Kidney (tissue), 14 donors: Measurements from ENCODE around the gene S1PR5. TPM values are rescaled to one million over a fixed set of nuclear protein-coding genes. Genes with fewer than 3 reads are reported as not detected.

ENCODE experiments used
- DNase-seq, 5 donors: peaks; one replicate each; pipeline ENCODE4 v3.0.0-alpha.2; 2013 to 2020
- FAIRE-seq: peaks from 2 replicates; lab custom pipeline; 2012; peaks lifted over from hg19 to GRCh38; lab: Jason Lieb, UNC
- H3K27ac ChIP-seq, 2 donors: one replicate each; pipeline ENCODE4 v1.7.0; 2013; ENCODE audit warnings: low read depth in 2 of 2, low read length in 2 of 2, inconsistent platforms in 1 of 2
- H3K27me3 ChIP-seq: one replicate; pipeline ENCODE4 v1.7.1; 2013; ENCODE audit warnings: low read length, inconsistent platforms; ENCODE audit not compliant: control insufficient read depth, insufficient read depth
- H3K36me3 ChIP-seq, 3 donors: one replicate each; pipeline versions ENCODE4 v1.7.0 to v1.7.1; 2013; ENCODE audit warnings: low read length in 3 of 3, control low read depth in 1 of 3, inconsistent platforms in 1 of 3; ENCODE audit not compliant: insufficient read depth in 3 of 3, control insufficient read depth in 2 of 3
- H3K4me1 ChIP-seq, 3 donors: one replicate each; pipeline versions ENCODE4 v1.7.0 to v1.7.1; 2013; ENCODE audit warnings: low read length in 3 of 3, inconsistent platforms in 1 of 3, low read depth in 1 of 3; ENCODE audit not compliant: control insufficient read depth in 2 of 3, insufficient read depth in 2 of 3
- H3K4me3 ChIP-seq, 3 donors: one replicate each; pipeline versions ENCODE4 v1.7.0 to v1.8.1; 2013; ENCODE audit warnings: low read length in 3 of 3, control low read depth in 1 of 3, inconsistent platforms in 1 of 3
- H3K9ac ChIP-seq, 3 donors: one replicate each; pipeline versions ENCODE4 v1.7.0 to v1.7.1; 2013; ENCODE audit warnings: low read length in 3 of 3, control low read depth in 1 of 3, inconsistent platforms in 1 of 3
- H3K9me3 ChIP-seq, 3 donors: one replicate each; pipeline versions ENCODE4 v1.7.0 to v1.7.1; 2013; ENCODE audit warnings: low read length in 3 of 3, control low read depth in 1 of 3, inconsistent platforms in 1 of 3; ENCODE audit not compliant: control insufficient read depth in 2 of 3, insufficient read depth in 1 of 3
- CTCF ChIP-seq: IDR thresholded peaks from 3 replicates; pipeline ENCODE4 v1.5.1; 2012; ENCODE audit warnings: mild to moderate bottlenecking, moderate library complexity, borderline replicate concordance; ENCODE audit not compliant: insufficient read depth; ENCODE audit errors: extremely low read depth
- intact Hi-C: fragments of 100-400 bp; cut with DNase I; formaldehyde crosslinking; loops from one replicate; pipeline ENCODE4 v1.11.1; 2022
- microRNA-seq: library from miRNA; unstranded; fragments of <30 nt; microRNA quantifications from one replicate; pipeline ENCODE4 v1.2.0, GENCODE V29; 2020
- polyA plus RNA-seq: library from polyadenylated mRNA; stranded (reverse); fragments of 350-450 nt; fragmentation: Illumina TruSeq; extraction: RNeasy Lipid Tissue Mini Kit (QIAGEN cat#74804); gene quantifications from one replicate; pipeline ENCODE4 v1.2.3, GENCODE V29; 2014; ENCODE audit warnings: low read depth, low replicate concordance; ENCODE audit not compliant: insufficient read depth
- total RNA-seq: library from RNA; stranded (reverse); fragmentation: NEBNext Ultra II Directional; extraction: Animal tissue kit (Norgen Biotek cat#: 25700); gene quantifications from one replicate; pipeline ENCODE4 v1.2.1, GENCODE V29; 2021
- donor health status: control.
- donor health status: control.
- donor health status: control.
- donor health status: control.
- donor health status: control.
- donor health status: DM: yes; HTN: yes; CAD: no.
- donor health status: Normal renal cell carcinoma (clear cell type).

Gene S1PR5
- total and polyA plus RNA-seq, 2 donors from 2014 or later, result 0.69 to 0.84 TPM

- no peak for DNase-seq
- H3K36me3 ChIP-seq, result no peaks in the 10 kb centered on the region
- no peak for FAIRE-seq
Observed at GRCh38 chr19:10468133-10468532, 49.1 kb downstream of the S1PR5 start.

GRCh38 chr19:10467104-10467706 is 50.0 kb downstream of the S1PR5 start:
- Histone ChIP-seq H3K4me3 (no peak overlapping the region), H3K9ac (no peak overlapping the region), H3K36me3 (no peaks in the 10 kb centered on the region), H3K27me3 (no peaks in the 10 kb centered on the region), H3K4me1 (no peaks in the 10 kb centered on the region), H3K27ac (no peak overlapping the region), H3K9me3 (no peaks in the 10 kb centered on the region)
- TF ChIP-seq CTCF, result no peak
- DNase-seq (peak in 1 of 5 donors; percentile 66), FAIRE-seq (no peak)
- intact Hi-C loops, result no loop called here

More at GRCh38 chr19:10468133-10468532, 49.1 kb downstream of the S1PR5 start:
- Histone ChIP-seq H3K9me3 (no peaks in the 10 kb centered on the region), H3K4me1 (no peaks in the 10 kb centered on the region), H3K27me3 (no peaks in the 10 kb centered on the region), H3K4me3 (no peak overlapping the region), H3K9ac (no peak overlapping the region), H3K27ac (no peak overlapping the region)
- intact Hi-C loops, result no loop called here
- no peak for TF ChIP-seq CTCF

GRCh38 chr19:10464456-10464855 is 52.8 kb downstream of the S1PR5 start:
- peaks cover 0 to 3% (median 0%) of the 10 kb centered on the region in 3 donors for H3K4me1 ChIP-seq
- FAIRE-seq (no peak), DNase-seq (no peak)
- no peak for TF ChIP-seq CTCF
- H3K27ac ChIP-seq, result no peak overlapping the region
- no peak overlapping the region for H3K4me3 ChIP-seq
- no peaks in the 10 kb centered on the region for H3K9me3 ChIP-seq
- H3K27me3 ChIP-seq, result no peaks in the 10 kb centered on the region
- no peak overlapping the region for H3K9ac ChIP-seq
- intact Hi-C loops, result no loop called here
- no peaks in the 10 kb centered on the region for H3K36me3 ChIP-seq

Small RNAs within 50 kb of the gene (microRNA-seq; reads per million reads assigned to microRNA genes)
- not detected for gene MIR1238

Other genes starting within 250 kb of the S1PR5 start
- gene ICAM1, start 246.3 kb downstream of the S1PR5 start, total RNA-seq, result 50.3 TPM
- gene ICAM1, start 246.3 kb downstream of the S1PR5 start, polyA plus RNA-seq, result 16.3 TPM
- 0.85 TPM for gene ICAM4, start 230.5 kb downstream of the S1PR5 start, total RNA-seq
- gene ICAM4, start 230.5 kb downstream of the S1PR5 start, polyA plus RNA-seq, result 1.1 TPM
- 2.9 TPM for gene ICAM5, start 227.5 kb downstream of the S1PR5 start, total RNA-seq
- gene ICAM5, start 227.5 kb downstream of the S1PR5 start, polyA plus RNA-seq, result 0.34 TPM
- 4.6 TPM for gene ZGLP1, start 207.6 kb downstream of the S1PR5 start, total RNA-seq
- gene ZGLP1, start 207.6 kb downstream of the S1PR5 start, polyA plus RNA-seq, result 5.5 TPM
- 20.1 TPM for gene FDX2, start 201.4 kb downstream of the S1PR5 start, total RNA-seq
- 88.4 TPM for gene FDX2, start 201.4 kb downstream of the S1PR5 start, polyA plus RNA-seq
- 38.4 TPM for gene RAVER1, start 183.9 kb downstream of the S1PR5 start, total RNA-seq
- gene RAVER1, start 183.9 kb downstream of the S1PR5 start, polyA plus RNA-seq, result 9.1 TPM
- 17.4 TPM for gene ICAM3, start 177.8 kb downstream of the S1PR5 start, total RNA-seq
- 21.8 TPM for gene ICAM3, start 177.8 kb downstream of the S1PR5 start, polyA plus RNA-seq
- gene TYK2, start 136.9 kb downstream of the S1PR5 start, total RNA-seq, result 127 TPM
- gene TYK2, start 136.9 kb downstream of the S1PR5 start, polyA plus RNA-seq, result 131 TPM
- 139 TPM for gene CDC37, start 113.9 kb downstream of the S1PR5 start, total RNA-seq
- 149 TPM for gene CDC37, start 113.9 kb downstream of the S1PR5 start, polyA plus RNA-seq
- gene PDE4A, start 96.9 kb downstream of the S1PR5 start, total RNA-seq, result 17.5 TPM
- gene PDE4A, start 96.9 kb downstream of the S1PR5 start, polyA plus RNA-seq, result 4.5 TPM
- gene KEAP1, start 14.1 kb downstream of the S1PR5 start, total RNA-seq, result 60.8 TPM
- 79.4 TPM for gene KEAP1, start 14.1 kb downstream of the S1PR5 start, polyA plus RNA-seq
- gene ATG4D, start 26.5 kb upstream of the S1PR5 start, total RNA-seq, result 32.7 TPM
- gene ATG4D, start 26.5 kb upstream of the S1PR5 start, polyA plus RNA-seq, result 91.7 TPM
- 29.4 TPM for gene KRI1, start 48.6 kb upstream of the S1PR5 start, total RNA-seq
- 13.9 TPM for gene KRI1, start 48.6 kb upstream of the S1PR5 start, polyA plus RNA-seq
- 8.8 TPM for gene CDKN2D, start 51.5 kb upstream of the S1PR5 start, total RNA-seq
- 14.7 TPM for gene CDKN2D, start 51.5 kb upstream of the S1PR5 start, polyA plus RNA-seq
- 74.1 TPM for gene AP1M2, start 69.9 kb upstream of the S1PR5 start, total RNA-seq
- 232 TPM for gene AP1M2, start 69.9 kb upstream of the S1PR5 start, polyA plus RNA-seq
- gene SLC44A2, start 108.1 kb upstream of the S1PR5 start, total RNA-seq, result 345 TPM
- gene SLC44A2, start 108.1 kb upstream of the S1PR5 start, polyA plus RNA-seq, result 150 TPM
- gene ILF3, start 136.9 kb upstream of the S1PR5 start, total RNA-seq, result 206 TPM
- 58.3 TPM for gene ILF3, start 136.9 kb upstream of the S1PR5 start, polyA plus RNA-seq
- 55.2 TPM for gene QTRT1, start 184.0 kb upstream of the S1PR5 start, total RNA-seq
- gene QTRT1, start 184.0 kb upstream of the S1PR5 start, polyA plus RNA-seq, result 77.2 TPM
- gene DNM2, start 200.6 kb upstream of the S1PR5 start, total RNA-seq, result 226 TPM
- gene DNM2, start 200.6 kb upstream of the S1PR5 start, polyA plus RNA-seq, result 79.0 TPM